Posterior cingulate gyrus (tissue), 11 donors: ENCODE results near the gene CDR2.
A peak's percentile ranks its signal among the peaks of the same experiment; 100 is the strongest.
"Not testable (repeated sequence)": the region's sequence is repeated elsewhere in the genome, so short reads cannot be mapped to it uniquely, and the experiment has no call there.

Experiments
- DNase-seq, 10 donors: peaks; one replicate each; pipeline versions ENCODE4 v3.0.0 to v3.0.0-alpha.2; 2020 to 2021; ENCODE audit warnings: mixed read lengths in 3 of 10
- intact Hi-C: fragments of 100-400 bp; cut with DNase I; formaldehyde crosslinking; loops from one replicate; pipeline ENCODE4 v1.15.1; 2023

The CDR2 gene

DNA sequence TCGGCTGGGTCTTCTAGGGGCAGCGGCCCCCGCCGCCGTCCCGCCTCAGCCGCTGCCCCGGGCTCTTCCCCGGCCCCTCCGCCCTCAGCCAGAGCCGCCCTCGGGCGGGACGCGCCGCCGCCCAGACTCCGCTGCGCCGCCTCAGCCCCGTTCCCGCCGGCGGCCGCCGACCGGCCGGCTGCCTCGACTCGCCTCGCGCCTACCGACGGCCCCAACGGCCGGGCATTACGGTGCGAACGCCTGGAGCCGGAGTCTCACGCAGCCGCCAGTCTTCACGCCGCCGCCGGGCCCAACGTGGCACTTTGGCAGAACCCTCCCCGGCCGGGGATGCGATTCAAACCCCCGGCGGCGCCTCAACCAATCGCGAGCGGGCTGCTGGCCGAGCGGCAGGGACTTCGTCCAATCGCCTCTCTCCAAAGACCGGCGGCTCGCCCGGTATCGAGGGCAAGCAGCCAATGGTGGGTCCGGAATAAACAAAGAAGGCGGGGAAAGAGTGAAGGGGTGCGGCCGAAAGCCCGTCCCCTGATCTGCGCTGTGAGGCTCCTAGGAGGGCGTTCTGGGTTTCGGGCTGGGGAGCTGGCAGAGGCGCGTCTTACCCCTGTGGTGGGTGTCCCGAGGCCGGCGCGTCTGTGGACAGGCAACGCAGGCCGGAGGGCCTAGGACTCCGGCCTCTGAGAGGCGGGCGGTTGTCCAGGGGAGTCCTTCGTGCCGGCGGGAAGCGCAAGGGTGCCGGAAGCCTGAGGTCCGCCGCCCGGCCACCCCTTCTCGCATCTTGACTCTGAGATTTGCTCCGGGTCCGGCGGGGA lies at the start of gene CDR2:
Gene CDR2 (minus strand): TSS at position 309 of the 806 bp plus-strand sequence. CDS start 310 bp downstream, outside the sequence.
- DNase-seq: peak; percentile 96 to 100 (median 98)
- intact Hi-C loops: no loop called here

GRCh38 chr16:22423716-22424115 lies 49.3 kb upstream of the CDR2 start:
- peak in 1 of 10 donors; percentile 7 for DNase-seq
- intact Hi-C loops: no loop called here

DNA sequence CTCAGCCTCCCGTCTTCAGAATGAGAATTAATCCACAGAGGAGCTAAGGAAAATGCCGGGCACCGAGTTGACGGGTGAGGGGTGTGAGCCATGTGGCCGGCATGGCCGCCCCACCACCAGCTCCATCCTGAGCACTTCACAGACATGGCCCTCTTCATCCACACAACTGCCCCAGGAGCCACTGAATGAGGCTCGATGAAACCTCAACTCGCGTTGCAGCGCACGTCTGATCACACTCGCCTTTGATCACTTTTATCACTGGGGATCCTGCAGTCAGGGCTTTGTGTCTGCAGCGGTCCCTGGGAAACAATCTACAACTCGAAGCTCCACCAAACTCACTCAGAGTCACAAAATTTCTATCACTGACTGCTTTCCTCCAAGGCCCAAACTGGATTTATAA lies 46.7 kb upstream of the CDR2 start:
- intact Hi-C loops: no loop called here
- DNase-seq: no peak

GRCh38 chr16:22420606-22421135 lies 46.3 kb upstream of the CDR2 start:
- peak in 1 of 10 donors; percentile 71 for DNase-seq
- intact Hi-C loops: no loop called here

DNA sequence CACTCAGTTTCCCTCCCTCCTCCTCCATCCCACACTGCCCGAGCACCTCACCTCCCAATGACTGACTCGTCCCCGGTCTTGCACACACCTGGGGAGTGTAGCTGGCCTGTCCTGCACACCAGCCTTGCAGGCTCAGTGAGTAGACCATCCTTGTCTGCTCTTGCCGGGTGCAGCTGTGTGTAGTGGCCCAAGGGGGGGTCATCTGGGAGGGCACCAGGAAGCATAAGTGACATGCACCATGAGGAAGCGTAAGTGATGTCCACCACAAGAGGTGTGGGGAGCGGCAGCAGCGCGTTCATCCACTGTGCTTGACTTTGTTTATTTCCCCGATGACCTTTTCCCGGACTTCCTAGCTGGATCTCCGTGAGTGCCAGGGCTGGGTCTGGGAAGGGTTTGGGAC lies 45.5 kb upstream of the CDR2 start:
- intact Hi-C loops: no loop called here
- DNase-seq: peak in 1 of 10 donors; percentile 55

DNA sequence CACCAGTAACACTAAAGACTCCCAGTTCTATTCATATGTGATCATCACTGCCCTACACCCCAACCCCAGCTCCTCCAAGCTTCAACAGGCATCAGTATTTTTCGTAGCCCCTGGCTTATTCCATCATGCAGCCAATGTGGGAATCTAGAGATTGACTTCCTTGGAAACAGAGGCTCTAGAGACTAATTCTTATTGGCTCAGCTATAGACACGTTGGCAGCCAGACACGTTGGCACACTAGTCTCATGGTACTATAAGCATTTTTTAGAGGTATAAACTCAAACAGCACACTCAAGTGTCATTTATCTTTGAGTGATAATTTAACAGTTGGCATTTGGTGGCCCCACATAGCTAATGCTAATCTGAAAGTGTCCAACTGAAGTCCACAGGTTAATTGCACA lies 44.4 kb upstream of the CDR2 start:
- intact Hi-C loops: no loop called here
- no peak for DNase-seq

- DNase-seq, intact Hi-C loops: not testable (repeated sequence)
These were observed 43.4 kb upstream of the CDR2 start for GRCh38 chr16:22417798-22418197.

- DNase-seq: no peak
- intact Hi-C loops: no loop called here
These were observed 42.6 kb upstream of the CDR2 start for GRCh38 chr16:22417019-22417418.

DNA sequence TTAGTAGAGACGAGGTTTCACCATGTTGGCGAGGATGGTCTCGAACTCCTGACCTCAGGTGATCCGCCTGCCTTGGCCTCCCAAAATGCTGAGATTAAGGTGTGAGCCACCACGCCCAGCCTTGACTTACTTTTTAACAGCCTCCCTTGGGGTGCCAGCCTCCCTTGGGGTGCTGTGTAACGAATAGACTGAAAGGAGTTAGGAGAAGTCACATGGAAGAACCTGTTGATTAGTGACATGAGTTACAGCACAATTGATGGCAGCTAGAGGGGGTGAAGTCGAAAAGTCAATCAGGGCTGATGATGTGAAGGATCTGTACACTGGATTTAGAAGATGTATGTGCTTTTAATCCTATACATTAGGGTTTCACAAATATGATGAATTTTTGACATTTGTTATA lies 39.4 kb upstream of the CDR2 start:
- intact Hi-C loops: no loop called here
- no peak for DNase-seq

DNA sequence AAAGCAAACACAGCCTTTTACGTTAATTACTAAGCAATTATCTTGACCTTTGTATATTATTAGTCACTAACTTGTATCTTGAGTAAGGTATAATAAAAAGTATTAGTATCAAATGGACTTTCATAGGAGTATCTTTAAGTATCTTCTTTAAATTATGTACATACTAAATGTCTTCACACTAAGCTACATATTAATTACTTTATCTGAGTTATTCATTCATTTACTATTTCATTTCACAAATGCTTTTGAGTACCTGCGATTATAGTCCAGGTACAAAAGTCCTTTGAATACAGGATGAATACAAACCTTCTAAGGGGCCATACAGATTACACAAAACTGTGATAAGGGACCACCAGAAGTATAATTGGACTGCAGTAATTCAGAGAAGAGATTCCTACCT lies 33.1 kb upstream of the CDR2 start:
- intact Hi-C loops: no loop called here
- DNase-seq: no peak

DNA sequence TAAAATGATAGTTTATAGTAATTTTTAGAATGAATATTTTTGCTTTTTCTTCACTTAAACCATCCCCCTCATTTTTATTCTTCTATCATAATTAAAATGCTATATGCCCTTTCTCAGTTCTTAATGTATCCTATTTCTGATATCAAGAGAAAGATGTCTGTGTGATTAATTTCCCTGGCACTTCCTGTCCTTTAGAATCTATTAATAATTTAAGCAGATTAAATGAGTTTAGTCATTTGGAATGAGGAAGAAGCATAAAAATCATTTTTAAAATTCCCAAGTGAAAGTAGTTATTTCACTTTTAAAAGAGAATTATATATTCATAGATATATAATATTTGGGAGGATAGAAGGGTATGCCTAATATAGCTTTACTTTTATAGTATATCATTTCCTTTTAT lies 27.8 kb upstream of the CDR2 start:
- intact Hi-C loops: no loop called here
- DNase-seq: no peak

DNA sequence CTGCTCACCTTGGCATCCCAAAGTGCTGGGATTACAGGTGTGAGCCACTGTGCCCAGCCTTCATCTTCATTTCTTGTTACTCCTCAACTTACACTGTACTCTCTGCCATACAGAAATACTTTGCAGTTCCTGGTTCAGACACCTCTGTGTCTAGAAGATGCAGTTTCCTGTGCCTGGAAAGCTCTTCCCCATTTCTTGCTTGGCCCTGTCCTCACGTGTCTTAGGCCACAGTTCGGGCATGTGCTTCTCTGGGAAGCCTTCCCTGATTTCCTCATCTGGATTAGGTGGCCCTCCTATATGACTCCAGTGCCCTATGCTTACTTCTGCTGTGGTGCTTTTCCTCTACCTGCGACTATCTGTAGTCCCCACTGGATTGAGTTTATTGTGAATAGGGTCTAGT lies 26.5 kb upstream of the CDR2 start:
- DNase-seq: no peak
- intact Hi-C loops: no loop called here

GRCh38 chr16:22397931-22398330 lies 23.5 kb upstream of the CDR2 start:
- intact Hi-C loops: no loop called here
- no peak for DNase-seq

GRCh38 chr16:22397464-22397863 lies 23.0 kb upstream of the CDR2 start:
- intact Hi-C loops: no loop called here
- no peak for DNase-seq

DNA sequence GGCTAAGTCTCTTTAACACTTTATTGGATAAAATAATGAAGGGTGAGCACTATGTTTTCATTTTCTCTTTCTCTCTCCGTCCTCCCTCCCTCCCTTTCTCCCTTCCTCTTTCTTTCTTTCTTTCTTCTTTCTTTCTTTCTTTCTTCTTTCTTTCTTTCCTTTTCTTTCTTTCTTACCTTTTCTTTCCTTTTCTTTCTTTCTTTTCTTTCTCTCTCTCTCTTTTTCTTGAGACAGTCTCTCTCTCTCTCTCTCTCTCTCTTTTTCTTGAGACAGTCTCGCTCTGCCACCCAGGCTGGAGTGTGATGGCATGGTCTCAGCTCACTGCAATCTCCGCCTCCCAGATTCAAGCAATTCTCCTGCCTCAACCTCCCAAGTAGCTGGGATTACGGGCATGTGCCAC lies 21.5 kb upstream of the CDR2 start:
- no peak for DNase-seq
- intact Hi-C loops: no loop called here

GRCh38 chr16:22394121-22394520 lies 19.7 kb upstream of the CDR2 start:
- no peak for DNase-seq
- intact Hi-C loops: no loop called here

GRCh38 chr16:22388101-22388644 lies 13.8 kb upstream of the CDR2 start:
- intact Hi-C loops: no loop called here
- no peak for DNase-seq

GRCh38 chr16:22386976-22387375 lies 12.6 kb upstream of the CDR2 start:
- intact Hi-C loops: no loop called here

GRCh38 chr16:22385196-22385595 lies 10.8 kb upstream of the CDR2 start:
- no peak for DNase-seq

More at GRCh38 chr16:22386976-22387375, 12.6 kb upstream of the CDR2 start:
- DNase-seq: no peak

GRCh38 chr16:22383827-22384226 lies 9.4 kb upstream of the CDR2 start:
- no peak for DNase-seq
- intact Hi-C loops: no loop called here

More at GRCh38 chr16:22385196-22385595, 10.8 kb upstream of the CDR2 start:
- intact Hi-C loops: no loop called here

DNA sequence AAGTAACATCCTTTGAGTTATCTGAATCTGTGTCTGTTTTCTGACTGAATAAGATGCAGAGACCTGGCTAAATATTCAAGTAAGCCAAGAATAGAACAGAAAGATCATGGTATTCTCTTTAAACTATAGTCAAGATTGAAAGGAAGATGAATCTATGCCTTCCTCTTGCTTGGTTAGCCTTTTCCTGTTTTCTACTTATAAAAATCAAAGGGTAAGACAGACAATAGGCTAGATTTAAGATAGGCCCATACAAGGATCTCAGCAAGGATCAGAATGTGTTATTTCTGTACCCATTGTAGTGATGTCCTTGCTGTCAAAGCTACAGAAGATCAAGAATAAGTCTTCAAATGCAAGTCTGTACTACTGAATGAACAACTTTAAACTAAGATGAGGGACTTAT lies 7.0 kb upstream of the CDR2 start:
- intact Hi-C loops: no loop called here
- DNase-seq: no peak

DNA sequence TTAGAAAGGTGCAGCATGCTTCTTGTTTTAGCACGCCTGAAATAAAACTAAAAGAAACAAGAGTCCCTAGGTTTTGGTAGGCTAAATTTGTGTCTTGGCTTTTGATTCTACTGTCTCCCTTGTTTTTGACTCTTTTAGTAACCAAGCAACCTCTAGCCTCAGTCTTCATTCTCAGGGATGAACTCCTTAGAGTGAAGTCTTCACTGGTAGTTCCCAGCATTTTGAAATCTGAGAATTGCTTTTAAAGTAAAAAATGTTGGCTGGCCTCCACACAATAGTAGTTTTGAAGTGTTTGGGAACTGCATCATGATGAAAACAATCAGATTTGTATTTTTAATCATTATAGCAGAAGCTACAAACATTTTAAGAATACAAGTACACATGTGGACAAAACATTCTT lies 6.1 kb upstream of the CDR2 start:
- intact Hi-C loops: no loop called here
- no peak for DNase-seq
